NCI-H748 treated with DMSO at 0.1 percent for 48 hours (cell line): ENCODE data around the gene APOB.

Experiments used
- DNase-seq: peaks from one replicate; lab custom pipeline; 2025; lab: John Stamatoyannopoulos, UW

The APOB gene

GRCh38 chr2:20972792-20973565, 70.9 kb downstream of the APOB start:
- no peak for DNase-seq

GRCh38 chr2:20972110-20972509, 71.8 kb downstream of the APOB start:
- no peak for DNase-seq

GRCh38 chr2:20970068-20970467, 73.8 kb downstream of the APOB start:
- no peak for DNase-seq

DNA sequence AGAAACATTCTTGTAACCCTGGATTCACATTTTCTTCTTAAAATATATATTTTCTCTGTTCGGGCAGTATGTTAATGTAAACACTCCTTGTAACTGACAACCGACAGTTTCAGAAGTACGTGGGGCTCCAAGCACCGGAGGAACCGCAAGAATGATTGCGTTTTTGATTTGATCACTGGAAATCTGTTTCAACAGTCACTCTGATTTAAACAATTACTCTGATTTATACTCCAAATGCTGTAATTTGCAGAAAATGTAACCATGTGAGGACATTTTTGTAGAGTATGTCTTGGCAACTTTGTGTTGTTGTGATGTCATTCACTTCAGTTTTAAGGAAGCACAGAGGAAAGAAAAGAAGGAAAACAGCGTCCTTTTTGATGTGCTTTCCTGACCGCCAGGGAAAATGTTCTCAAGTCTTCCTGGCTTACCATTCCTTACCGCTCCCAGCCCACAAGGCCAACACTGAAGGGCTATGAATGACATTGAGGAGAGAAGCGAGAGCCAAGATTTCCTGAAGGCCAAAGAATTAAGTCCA, 77.7 kb downstream of the APOB start:
- DNase-seq, result no peak

DNA sequence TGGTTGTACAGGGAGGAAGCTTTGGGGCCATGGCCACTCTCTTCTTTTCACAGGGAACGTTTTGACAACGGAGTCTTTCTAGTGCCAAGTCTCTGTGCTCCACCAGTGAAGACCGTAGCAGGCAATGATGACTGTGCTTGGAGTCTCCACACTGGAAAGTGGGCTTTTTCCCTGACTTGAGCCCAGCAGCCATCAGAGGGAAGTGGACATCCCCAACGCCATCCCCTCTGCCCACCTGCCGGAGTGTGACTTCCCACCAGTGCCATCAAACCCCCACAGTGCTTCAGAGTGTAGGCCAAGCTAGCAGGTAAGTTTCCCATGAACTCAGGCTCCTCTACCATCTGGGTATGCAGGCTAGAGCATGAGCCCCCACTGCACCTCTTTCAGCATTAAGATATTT, 78.7 kb downstream of the APOB start:
- DNase-seq, result no peak

DNA sequence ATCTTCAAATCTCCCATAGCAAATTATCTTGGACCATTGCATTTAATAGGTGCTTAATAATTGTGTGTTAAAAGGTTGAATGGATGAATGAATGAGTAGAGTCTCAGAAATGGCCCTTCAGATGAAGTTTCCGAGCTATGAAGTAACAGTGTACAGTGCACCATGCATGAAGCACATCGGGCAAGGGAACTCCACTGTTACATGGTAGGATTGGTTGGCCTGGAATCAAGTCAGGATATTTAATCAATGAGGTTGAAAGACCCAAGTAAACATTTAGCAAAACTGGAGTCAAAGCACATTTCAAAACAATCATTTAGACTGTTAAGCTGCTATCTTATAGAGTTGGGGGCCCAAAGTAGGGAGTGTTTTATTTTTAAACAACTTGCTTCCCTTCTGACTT, 80.0 kb downstream of the APOB start:
- DNase-seq, result no peak

- peak; percentile 55 for DNase-seq
These were observed 80.8 kb downstream of the APOB start for GRCh38 chr2:20962939-20963557.

DNA sequence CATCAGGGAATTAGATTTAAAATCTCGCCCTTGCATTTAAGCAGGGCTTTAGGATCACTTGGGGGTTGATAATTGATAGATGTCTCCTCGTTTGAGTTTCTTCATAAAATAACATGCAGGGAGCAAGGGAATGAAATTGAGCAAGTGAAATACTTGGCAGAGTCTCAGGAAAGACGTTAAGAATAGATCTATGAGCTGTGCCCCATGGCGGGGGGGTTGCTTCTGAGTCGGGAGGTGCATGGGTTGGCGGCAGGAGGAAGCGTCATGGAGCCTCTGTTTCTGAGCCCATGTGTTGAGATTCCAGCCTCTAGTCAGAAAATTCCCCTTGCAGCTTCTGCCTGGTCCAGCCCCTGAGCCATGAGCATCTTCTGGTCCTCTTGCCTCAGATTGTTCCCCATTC, 82.0 kb downstream of the APOB start:
- DNase-seq, result no peak

- no peak for DNase-seq
These were observed 83.9 kb downstream of the APOB start for GRCh38 chr2:20960003-20960402.

GRCh38 chr2:20959252-20959651, 84.6 kb downstream of the APOB start:
- DNase-seq, result no peak

DNA sequence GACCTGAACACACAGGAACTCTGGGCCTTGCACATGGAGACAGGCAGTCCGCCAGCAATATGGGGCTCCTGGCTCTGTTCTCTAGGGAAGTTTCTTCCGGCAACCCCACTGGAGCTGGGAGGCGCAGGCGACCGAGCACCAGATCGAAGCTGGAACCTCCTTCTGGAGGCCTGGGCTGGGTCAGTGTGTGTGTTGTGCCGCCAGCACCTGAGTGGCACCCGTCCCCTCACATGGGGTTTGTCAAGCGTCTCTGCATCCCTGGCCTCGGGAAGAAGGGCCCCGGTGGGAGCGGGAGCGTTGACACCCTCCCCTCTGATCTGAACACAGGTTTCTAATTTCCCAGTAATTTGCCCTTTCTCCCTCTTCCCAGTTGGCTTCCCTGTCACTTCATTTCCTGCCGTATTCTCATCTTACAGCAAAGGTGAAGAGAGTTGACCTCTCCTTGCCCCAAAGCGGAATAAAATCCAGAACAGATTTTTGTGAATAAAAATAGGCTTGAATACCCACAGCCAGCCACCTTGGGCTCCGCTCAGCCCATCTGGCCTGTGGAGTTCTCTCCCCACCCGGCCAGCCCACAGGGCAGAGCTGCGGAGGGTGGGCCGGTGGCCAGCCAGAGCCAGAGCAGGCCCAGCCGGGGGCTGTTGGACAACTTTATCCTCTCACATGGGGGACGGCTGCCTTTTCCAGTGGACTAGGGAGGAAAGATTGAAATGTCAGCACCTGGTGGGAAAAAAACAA, 85.9 kb downstream of the APOB start:
- no peak for DNase-seq

DNA sequence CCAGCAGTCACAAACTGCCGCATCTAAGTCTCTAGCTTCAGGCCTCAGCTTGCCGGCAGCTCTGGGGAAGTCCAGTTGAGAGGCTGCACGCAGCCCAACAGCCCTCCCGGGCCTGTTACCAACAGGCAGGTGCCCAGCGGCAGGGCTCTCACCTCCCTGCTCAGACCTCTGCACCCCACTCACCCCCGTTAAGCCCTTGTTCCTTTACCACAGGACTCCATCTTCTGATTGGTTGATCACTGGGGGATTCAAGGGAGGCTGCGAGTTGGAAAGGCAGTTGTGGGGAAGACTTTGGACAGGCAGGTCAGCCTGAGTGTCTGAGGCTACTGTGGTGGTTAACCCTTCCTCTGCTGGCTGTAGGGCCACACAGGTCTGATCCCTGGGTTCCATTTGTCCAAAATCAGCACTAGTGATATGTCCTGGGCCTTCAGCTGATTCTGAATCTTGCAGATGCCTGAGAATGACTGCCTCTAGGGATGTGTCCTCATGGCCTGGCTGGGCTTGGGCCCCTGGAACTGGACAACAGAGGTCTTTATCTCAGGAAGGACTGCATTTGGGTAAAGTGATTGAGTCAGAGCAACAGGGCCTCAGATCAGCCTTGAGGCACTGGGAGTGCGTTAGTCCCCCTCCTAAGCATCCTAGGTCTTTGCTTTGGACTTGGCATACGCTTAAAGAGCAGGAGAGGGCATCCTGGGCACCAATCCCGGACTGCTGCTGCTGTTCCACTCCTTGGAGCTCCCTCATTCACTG, 88.4 kb downstream of the APOB start:
- DNase-seq, result no peak

GRCh38 chr2:20953146-20953824, 90.6 kb downstream of the APOB start:
- no peak for DNase-seq
